Ectodermal cell (in vitro differentiated cells): ENCODE measurements around the gene MED13L.

Experiments
- H3K27ac ChIP-seq: 2 replicates; pipeline ENCODE4 v1.7.0; 2013; ENCODE audit warnings: mild to moderate bottlenecking, low read depth, low read length; ENCODE audit not compliant: insufficient read depth, poor library complexity, severe bottlenecking
- H3K27me3 ChIP-seq: 2 replicates; pipeline ENCODE4 v1.7.0; 2013; ENCODE audit warnings: mild to moderate bottlenecking, low read length; ENCODE audit not compliant: insufficient read depth, control insufficient read depth, poor library complexity, severe bottlenecking
- H3K36me3 ChIP-seq: one replicate; pipeline ENCODE4 v1.7.0; 2013; ENCODE audit warnings: low read length; ENCODE audit not compliant: control insufficient read depth, insufficient read depth
- H3K4me1 ChIP-seq: one replicate; pipeline ENCODE4 v1.7.0; 2013; ENCODE audit warnings: low read length; ENCODE audit not compliant: control insufficient read depth, insufficient read depth
- H3K4me3 ChIP-seq: 2 replicates; pipeline ENCODE4 v1.7.0; 2013; ENCODE audit warnings: low read depth, low read length, control low read depth; ENCODE audit not compliant: insufficient read depth
- H3K9me3 ChIP-seq: 2 replicates; pipeline ENCODE4 v1.7.0; 2013; ENCODE audit warnings: mild to moderate bottlenecking, low read length, moderate library complexity; ENCODE audit not compliant: control insufficient read depth
- WGBS, 2 experiments: methylation state at CpG; one replicate each; pipeline ENCODE4 v1.1.7; 2013; ENCODE audit warnings: missing lambda C conversion rate in 2 of 2; 5-methylcytosine and 5-hydroxymethylcytosine counted together

MED13L gene

DNA sequence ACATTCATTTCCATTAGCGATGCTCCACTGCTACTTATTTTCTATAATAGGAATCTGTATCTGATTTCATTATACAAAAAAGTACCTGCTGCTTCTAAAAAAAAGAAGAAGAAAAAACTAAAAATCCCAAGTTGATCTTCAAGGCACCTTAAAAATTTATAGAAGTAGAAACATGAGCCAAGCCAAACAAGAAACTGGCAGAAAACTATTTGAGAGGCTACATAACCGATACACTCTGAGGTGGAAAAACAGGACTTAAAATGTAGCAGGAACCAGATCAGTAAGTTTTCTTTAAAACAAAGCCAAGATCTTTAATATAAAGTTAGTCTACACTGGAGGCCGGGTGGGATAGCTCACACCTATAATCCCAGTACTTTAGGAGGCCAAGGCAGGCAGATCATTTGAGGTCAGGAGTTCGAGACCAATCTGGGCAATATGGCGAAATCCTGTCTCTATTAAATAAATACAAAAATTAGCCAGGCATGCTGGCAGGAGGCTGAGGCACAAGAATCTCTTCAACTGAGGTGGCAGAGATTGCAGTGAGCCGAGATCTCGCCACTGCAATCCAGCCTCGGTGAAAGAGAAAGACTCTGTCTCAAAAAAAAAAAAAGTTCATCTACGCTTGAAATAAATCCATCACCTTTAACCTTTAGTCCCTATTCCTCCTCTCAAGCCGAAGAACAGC, 278.6 kb downstream of the MED13L start:
- Histone ChIP-seq H3K27me3 (no peaks in the 10 kb centered on the region), H3K36me3 (peaks cover 16% of the 10 kb centered on the region), H3K9me3 (no peaks in the 10 kb centered on the region), H3K27ac (no peak overlapping the region), H3K4me1 (no peaks in the 10 kb centered on the region), H3K4me3 (no peak overlapping the region)
- WGBS, 2 experiments = 93 to 95% methylated on average over 7 of the region's 10 CpGs

- 38 to 41% methylated on average over 3 of the region's 3 CpGs for WGBS, 2 experiments
- no peaks in the 10 kb centered on the region for H3K4me1 ChIP-seq
- H3K4me3 ChIP-seq = no peak overlapping the region
- H3K36me3 ChIP-seq = peaks cover 16% of the 10 kb centered on the region
- no peaks in the 10 kb centered on the region for H3K9me3 ChIP-seq
- peak overlapping the region; percentile 50 for H3K27ac ChIP-seq
- H3K27me3 ChIP-seq = no peaks in the 10 kb centered on the region
Observed at GRCh38 chr12:115998119-115998633, 279.3 kb downstream of the MED13L start.

GRCh38 chr12:115993737-115994136, 283.8 kb downstream of the MED13L start:
- H3K4me3 ChIP-seq = no peak overlapping the region
- H3K36me3 ChIP-seq = peaks cover 26% of the 10 kb centered on the region
- H3K27me3 ChIP-seq = no peaks in the 10 kb centered on the region
- 97 to 100% methylated on average over 2 of the region's 2 CpGs for WGBS, 2 experiments
- peaks cover 8% of the 10 kb centered on the region for H3K4me1 ChIP-seq
- H3K9me3 ChIP-seq = no peaks in the 10 kb centered on the region
- H3K27ac ChIP-seq = no peak overlapping the region

GRCh38 chr12:115990241-115990640, 287.3 kb downstream of the MED13L start:
- H3K36me3 ChIP-seq = peaks cover 22% of the 10 kb centered on the region

GRCh38 chr12:115988625-115989563, 288.6 kb downstream of the MED13L start:
- WGBS, 2 experiments = 86 to 87% methylated on average over 8 of the region's 8 CpGs
- Histone ChIP-seq H3K36me3 (peaks cover 25% of the 10 kb centered on the region), H3K27me3 (no peaks in the 10 kb centered on the region), H3K4me1 (peaks cover 20% of the 10 kb centered on the region), H3K9me3 (no peaks in the 10 kb centered on the region), H3K27ac (no peak overlapping the region), H3K4me3 (no peak overlapping the region)

More at GRCh38 chr12:115990241-115990640, 287.3 kb downstream of the MED13L start:
- no peak overlapping the region for H3K4me3 ChIP-seq
- H3K9me3 ChIP-seq = no peaks in the 10 kb centered on the region
- H3K27ac ChIP-seq = no peak overlapping the region
- WGBS, 2 experiments = 81 to 97% methylated on average over 3 of the region's 3 CpGs
- peaks cover 20% of the 10 kb centered on the region for H3K4me1 ChIP-seq
- H3K27me3 ChIP-seq = no peaks in the 10 kb centered on the region

DNA sequence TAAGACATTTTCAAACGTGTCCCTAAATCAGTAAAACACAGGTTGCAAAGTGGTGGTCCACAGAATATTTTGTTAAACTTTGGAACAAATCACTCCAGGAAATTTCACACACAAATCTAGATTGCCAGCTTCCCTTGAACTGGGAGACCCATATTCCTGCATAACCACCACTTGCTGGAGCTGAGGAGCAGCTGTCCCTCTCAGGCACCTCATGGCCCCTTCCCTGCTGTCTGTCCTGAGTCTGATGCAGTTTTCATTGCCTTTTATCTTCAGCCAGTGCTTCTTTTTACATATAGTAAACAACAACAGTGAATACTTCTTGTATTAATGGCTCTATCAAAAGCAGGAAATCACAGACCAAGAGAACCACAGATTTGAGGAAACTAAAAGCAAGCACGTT, 289.3 kb downstream of the MED13L start:
- H3K36me3 ChIP-seq = peaks cover 27% of the 10 kb centered on the region

GRCh38 chr12:115984616-115985015, 292.9 kb downstream of the MED13L start:
- WGBS, 2 experiments = 92 to 97% methylated on average over 4 of the region's 4 CpGs
- H3K36me3 ChIP-seq = peaks cover 29% of the 10 kb centered on the region
- H3K9me3 ChIP-seq = no peaks in the 10 kb centered on the region
- no peak overlapping the region for H3K4me3 ChIP-seq
- H3K4me1 ChIP-seq = peaks cover 18% of the 10 kb centered on the region
- no peak overlapping the region for H3K27ac ChIP-seq
- H3K27me3 ChIP-seq = no peaks in the 10 kb centered on the region

More for the DNA sequence above, 289.3 kb downstream of the MED13L start:
- peak overlapping the region; percentile 65 for H3K27ac ChIP-seq
- 51 to 63% methylated on average over 2 of the region's 2 CpGs for WGBS, 2 experiments
- H3K9me3 ChIP-seq = no peaks in the 10 kb centered on the region
- H3K27me3 ChIP-seq = no peaks in the 10 kb centered on the region
- no peak overlapping the region for H3K4me3 ChIP-seq
- peaks cover 20% of the 10 kb centered on the region for H3K4me1 ChIP-seq

DNA sequence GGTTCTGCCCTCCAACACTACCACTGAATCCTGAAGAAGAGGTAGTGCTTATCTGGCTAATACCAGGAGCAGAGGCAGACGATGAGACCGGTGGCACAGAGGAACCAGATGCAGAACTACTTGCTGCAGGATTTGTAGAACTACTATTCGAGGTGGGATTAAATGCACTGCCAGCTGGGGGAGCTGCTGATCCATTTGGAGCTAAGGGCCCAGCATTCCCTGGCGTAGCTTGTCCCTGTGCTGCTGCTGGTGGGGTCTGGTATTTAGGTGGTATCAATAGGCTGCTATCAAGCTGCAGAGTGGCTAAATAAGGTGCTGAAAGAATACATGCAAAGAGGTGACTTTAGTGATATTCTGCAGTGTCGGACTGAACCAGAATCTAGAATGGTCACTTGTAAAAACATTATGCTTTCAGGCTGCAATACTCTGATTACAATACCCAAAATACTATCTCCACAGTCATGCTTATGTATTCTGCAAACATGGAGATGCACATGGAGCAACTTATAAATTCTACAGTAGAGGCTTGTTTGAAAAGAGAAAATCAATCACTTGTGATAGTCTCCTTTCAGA, 294.2 kb downstream of the MED13L start:
- Histone ChIP-seq H3K27me3 (no peaks in the 10 kb centered on the region), H3K27ac (no peak overlapping the region), H3K4me3 (no peak overlapping the region), H3K4me1 (peaks cover 9% of the 10 kb centered on the region), H3K36me3 (peaks cover 34% of the 10 kb centered on the region), H3K9me3 (no peaks in the 10 kb centered on the region)
- WGBS, 2 experiments = 83 to 93% methylated on average over 5 of the region's 5 CpGs

- H3K9me3 ChIP-seq = no peaks in the 10 kb centered on the region
- no peak overlapping the region for H3K4me3 ChIP-seq
- 89 to 91% methylated on average over 2 to 3 of the region's 3 CpGs for WGBS, 2 experiments
- H3K36me3 ChIP-seq = peaks cover 29% of the 10 kb centered on the region
- no peaks in the 10 kb centered on the region for H3K4me1 ChIP-seq
- H3K27ac ChIP-seq = no peak overlapping the region
- no peaks in the 10 kb centered on the region for H3K27me3 ChIP-seq
Observed at GRCh38 chr12:115980339-115980738, 297.2 kb downstream of the MED13L start.

DNA sequence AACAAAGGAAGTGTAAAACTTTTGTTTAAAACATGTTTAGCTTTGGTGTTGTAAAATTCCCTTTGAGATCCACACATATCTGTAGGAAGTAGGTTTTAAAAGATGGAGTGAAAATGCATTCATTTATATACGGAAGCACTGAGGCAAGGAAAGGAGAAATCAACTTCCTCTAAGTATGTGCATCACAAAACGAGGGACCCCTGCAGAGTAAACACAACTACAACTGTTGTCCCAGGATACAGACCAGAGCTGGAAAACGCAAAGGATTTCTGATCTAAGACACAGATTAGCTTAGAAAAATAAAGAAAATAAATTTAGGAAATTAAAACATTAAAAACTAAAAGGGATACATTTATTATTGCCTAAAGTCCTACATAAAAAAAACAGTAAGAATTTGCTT, 297.6 kb downstream of the MED13L start:
- Histone ChIP-seq H3K27me3 (no peaks in the 10 kb centered on the region), H3K9me3 (no peaks in the 10 kb centered on the region), H3K4me1 (no peaks in the 10 kb centered on the region), H3K4me3 (no peak overlapping the region), H3K36me3 (peaks cover 29% of the 10 kb centered on the region), H3K27ac (no peak overlapping the region)
- WGBS, 2 experiments = 70 to 87% methylated on average over 2 to 3 of the region's 3 CpGs
